GM19372 (cell line): ENCODE measurements around the gene KIF26B.

Source experiments
- ATAC-seq: cut with Tn5 transposase; IDR thresholded peaks from one replicate; pipeline ENCODE4 v1.9.1; 2021; ENCODE audit warnings: mild to moderate bottlenecking, low read depth, moderate library complexity; ENCODE audit not compliant: unreplicated experiment

The KIF26B gene

DNA sequence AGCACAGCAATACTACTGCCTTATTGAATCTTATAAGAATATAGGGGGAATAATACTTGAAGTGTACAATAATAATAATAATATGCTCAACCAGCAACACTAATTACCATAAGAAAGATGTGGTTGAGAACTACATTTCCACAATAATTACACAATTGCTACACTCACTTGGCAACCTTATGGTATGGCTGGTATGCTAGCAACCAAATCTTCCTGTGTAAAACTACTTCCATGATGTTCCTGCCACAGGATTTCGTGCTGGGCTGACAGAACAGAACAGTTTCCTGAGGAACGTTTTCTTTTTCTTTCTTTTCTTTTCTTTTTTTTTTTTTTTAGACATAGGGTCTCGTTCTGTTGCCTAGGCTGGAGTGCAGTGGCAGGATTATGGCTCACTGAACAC, 50.6 kb downstream of the KIF26B start:
- ATAC-seq: no peak

- ATAC-seq: no peak
These were observed 51.1 kb downstream of the KIF26B start for GRCh38 chr1:245205864-245206263.

DNA sequence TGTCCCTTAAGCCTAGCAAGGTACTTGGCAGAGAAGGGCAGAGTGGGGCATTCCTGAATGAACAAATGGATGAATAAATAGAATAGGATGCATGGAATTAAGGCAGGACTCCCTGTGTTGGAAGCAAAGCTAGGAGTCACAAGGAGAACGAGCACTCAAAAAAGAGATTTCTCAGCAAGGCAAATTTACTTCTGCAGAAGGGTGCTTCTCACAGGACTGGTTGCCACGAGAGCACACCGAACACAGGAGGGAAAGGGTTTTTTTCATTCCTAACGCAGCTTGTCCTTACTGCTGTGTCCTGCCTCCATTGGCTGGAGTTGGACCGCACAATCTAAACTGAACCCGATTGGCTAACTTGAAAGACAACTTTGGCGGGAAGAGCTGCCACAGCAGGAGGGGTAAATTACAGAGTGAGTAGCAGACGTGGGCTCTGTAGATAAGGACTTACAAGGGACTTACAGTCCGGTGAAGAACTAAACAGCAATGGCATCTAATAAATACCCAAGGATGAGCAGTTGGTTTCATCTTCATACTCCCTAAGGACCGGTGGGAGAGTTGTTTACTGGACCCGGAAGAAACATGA, 52.4 kb downstream of the KIF26B start:
- no peak for ATAC-seq

GRCh38 chr1:245207801-245208200, 53.0 kb downstream of the KIF26B start:
- ATAC-seq: no peak

DNA sequence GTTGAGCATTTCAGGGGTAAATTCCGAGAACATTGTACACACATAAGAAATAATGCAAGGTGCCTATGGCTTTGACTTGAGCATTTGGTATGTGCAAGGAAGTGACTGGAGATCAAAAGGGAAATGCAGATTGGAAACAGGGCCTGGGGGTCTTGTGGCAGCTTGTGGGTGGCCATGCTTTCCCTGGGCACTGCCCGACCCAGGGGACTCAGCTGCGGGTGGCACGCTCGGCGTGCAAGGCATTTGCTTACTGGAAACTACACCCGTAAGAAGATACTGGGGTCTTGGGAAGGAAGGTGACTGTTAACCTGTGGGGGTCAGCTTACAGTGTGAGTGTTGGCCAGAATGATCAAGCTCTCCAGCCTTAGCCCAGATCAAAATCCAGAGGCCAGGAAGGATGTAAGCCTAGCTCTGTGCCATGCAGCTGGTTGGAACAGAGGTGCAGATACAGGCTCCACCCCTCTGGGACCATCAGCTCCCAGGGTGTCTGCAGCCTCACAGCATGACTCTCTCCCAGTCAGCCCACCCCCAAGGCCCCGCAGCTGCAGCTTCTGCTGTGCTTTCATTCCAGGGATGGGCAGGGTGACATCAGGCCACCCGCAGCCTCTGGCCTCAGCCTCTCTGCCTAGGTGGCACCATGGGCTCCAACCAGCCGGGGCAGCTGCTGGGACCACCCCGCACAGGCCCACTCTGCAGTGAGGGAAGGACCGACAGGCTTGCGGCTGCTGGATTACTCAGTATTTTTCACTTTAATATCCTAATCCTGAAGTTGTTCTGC, 55.1 kb downstream of the KIF26B start:
- no peak for ATAC-seq

DNA sequence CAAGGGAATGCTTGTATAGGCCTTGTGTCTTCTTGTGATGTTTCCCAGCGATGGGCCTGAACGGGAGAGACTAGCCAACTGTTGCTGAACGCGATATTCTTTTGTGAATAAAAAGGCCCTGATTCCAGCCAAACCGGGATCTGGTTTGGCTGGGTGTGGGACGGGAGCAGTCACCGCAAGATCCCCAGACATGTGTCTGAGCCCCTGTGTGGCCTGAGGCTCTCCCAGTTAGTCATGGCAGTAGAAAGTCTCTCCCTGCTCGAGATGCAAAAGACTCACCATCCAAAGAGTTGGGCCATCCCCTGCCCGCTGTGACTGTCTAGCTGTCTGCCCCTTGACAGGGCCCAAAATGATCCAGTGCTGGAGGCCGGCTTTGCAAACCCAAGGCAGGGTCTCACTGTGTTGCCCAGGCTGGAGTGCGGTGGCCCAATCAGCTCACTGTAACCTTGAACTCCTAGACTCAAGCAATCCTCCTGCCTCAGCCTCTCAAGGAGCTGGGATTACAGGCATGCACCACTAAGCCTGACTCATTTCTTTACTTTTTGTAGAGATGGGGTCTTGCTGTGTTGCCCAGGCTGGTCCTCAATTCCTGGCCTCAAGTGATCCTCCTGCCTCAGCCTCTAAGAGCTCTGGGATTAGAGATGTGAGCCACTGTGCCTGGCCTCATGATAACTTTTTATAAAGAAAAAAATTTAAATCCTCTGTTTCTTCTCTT, 56.4 kb downstream of the KIF26B start:
- ATAC-seq: no peak

DNA sequence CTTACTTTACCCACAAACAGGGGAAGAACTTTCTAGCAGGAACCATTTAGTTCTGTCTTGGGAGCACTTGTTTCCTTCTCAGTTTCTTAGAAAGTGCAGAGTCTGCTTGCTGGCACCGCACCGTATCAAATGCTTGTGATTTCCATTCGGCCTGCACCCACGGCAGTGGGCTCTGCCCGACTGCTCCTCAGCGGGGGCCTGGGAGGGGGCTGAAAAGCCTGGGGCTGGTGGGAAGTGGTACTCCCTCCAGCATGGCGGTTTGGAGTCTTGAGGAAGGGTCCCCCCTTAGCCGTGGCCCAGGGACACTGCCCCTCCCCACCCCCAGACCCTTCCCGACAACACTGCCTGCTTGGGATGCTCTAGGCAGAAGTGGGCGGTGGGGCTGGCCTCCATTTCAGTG, 57.0 kb downstream of the KIF26B start:
- no peak for ATAC-seq

DNA sequence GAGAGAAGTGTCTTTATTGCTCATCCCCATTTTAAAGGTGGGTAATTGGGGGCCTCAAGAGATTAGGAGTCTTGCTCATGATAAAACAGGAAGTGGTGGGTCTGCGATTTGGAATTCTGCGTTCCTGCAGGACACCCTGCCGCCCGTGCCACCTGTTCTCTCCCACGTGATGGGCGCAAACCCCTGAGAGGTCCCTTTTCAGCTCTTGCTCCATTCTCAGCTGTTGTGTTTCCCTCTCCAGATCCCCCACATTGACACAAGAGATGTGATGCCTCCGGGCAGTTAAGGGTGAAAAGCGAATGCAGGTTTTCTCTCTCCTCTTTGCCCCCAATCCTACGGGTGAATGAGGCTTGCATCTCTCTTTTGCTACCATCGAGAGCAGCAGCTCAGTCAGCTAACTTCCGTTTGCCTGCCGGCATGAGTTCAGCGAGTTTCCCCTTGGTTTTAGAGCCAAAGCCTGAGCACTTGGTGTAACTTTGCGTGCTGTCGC, 57.5 kb downstream of the KIF26B start:
- ATAC-seq: no peak

DNA sequence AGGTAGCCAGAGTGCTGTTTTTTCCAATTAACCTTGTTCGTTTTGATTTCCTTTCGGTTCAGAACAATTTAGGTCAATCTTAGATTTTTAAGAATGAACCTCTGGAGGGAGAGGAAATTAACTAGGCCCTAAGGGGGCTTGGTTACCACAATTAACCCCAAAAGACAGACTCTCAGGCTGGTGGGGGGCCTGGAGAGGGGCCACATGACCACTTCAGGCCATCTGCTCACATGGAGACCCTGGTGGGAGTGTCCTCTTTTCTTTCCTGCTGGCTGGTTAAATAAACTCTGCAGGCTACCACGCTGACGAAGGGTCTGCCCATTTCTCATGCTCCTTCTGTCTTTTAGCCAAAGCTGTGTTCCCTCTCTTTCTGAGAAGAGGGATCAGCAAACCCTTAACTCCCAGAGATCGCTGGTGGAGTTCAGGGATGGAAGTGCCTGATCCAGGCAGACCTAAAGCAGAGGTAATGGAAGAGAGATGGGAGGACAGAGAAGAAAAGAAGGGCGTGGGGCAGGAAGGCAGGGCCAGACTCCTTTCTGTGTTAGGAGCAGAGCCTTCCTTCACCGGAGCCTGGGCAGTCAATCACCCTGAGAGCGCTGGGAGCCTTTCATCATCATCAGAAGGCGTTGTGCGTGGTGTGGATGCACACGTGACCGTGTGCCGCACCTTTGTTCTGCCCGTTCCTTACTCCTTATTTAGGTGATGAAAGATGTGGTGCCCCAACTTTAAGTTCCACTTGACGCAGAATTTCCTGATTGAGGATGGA, 58.5 kb downstream of the KIF26B start:
- no peak for ATAC-seq

DNA sequence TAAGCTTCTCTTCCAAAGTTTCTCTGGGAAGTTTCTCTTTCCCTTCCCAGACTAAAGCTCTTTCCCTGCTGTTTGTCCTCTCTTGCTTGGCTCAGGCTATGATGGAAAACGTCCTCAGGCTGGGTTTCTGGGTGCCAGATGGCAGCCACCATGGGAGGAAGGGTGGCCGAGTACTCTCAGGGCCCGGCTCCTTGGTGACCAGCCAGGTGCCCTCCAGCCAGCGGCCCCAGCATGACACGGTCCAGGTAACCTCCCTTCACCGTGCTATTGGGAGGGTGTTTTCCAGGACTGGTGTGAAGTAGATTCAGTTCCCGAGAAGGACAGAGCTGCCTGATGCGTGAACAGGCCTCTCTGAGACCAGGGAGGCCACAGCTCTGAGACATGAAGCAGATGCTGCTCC, 60.3 kb downstream of the KIF26B start:
- no peak for ATAC-seq

- ATAC-seq: no peak
These were observed 61.8 kb downstream of the KIF26B start for GRCh38 chr1:245216366-245217115.

GRCh38 chr1:245217853-245218608, 63.2 kb downstream of the KIF26B start:
- no peak for ATAC-seq

- ATAC-seq: no peak
These were observed 65.7 kb downstream of the KIF26B start for GRCh38 chr1:245220381-245220985.

- ATAC-seq: no peak
These were observed 67.0 kb downstream of the KIF26B start for GRCh38 chr1:245221805-245222204.

- no peak for ATAC-seq
These were observed 68.3 kb downstream of the KIF26B start for GRCh38 chr1:245222931-245223595.

DNA sequence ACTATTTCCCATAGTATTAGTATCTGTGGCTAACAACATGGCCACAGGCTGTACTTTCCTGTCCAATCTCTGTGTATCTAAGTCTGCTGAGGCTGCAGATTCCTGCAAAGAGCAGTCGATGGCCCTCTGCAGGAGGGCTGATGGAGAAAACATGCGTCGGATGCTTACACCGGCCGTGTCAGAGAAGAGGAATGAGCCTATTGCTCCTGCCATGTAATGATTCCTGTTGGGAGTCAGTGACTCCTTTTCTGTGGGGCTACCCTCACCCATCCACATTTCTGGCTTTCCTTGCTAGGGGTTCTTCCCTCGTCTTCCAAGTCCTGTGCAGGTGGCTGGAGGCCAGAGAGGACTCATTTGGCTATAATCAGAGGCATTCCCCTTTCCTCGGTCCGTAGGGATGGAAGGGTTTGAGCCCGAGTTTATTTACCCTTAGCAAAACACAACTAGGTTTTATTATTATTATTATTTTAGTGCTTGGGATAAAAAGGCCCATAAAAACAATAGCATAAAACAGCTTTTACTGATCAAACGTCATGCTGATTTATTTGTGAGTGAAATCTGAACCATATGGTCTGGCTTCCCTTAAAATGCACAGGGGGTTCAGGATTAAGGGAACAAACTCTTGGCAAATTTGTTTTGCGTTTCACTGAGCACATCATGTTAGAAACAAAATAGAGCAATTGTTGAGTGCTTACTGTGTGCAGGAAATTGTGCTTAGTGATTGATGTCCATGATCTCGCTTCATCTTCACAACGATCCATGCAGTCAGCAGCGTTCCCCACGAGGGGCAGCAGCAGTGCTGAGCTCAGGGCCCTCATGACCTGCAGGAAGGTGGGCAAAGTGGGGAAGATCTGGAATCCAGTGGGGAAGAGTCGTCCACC, 70.8 kb downstream of the KIF26B start:
- no peak for ATAC-seq

DNA sequence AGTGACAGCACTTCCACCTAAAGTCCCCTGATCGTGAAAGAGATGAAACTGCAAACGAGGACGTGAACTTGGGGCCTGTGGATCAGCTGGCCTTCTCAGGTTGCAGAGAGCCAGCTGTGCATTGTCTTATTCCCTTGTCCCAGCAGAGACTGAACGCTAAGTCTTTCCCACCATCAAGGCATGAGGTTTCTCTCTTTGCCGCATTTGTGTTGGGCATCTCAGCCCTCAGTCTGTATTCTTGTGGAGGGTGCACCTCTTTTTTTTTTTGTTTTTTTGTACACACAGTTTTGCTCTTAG, 71.4 kb downstream of the KIF26B start:
- no peak for ATAC-seq

GRCh38 chr1:245229051-245229450, 74.3 kb downstream of the KIF26B start:
- ATAC-seq: no peak
